K562 treated with DMSO at 1 percent for 48 hours (cell line): ENCODE results near the gene TRIM24. TPM values are rescaled to one million over a fixed set of nuclear protein-coding genes. Genes with fewer than 3 reads are reported as not detected.

Experiments
- total RNA-seq: library from RNA; unstranded; fragments of 300-600 nt; gene quantifications from 2 replicates; pipeline ENCODE4 v1.2.3, GENCODE V29; 2022; ENCODE audit warnings: low replicate concordance; ENCODE audit errors: extremely low read depth

Gene TRIM24
- total RNA-seq, result not detected in 2 replicates

DNA sequence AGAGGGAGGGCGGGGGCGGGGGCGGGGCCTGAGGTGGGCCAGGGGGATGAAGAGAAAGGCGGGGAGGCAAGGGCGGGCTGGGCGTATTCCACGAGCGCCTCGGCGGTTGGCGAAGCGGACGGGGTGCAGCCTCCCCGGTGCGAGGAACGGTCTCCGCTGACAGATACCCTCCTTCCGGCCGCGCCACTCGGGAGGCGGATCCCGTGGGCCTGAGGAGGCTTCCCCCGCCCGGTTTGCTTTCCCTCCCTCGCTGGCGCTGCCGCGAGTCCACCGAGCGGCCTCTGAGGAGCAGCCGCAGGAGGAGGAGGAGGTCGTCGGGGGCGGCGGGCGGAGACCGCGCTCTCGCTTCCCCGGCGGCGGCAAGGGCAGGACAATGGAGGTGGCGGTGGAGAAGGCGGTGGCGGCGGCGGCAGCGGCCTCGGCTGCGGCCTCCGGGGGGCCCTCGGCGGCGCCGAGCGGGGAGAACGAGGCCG lies at the start of gene TRIM24:
Gene TRIM24 (plus strand): TSS at position 84 of the 473 bp plus-strand sequence. CDS start 290 bp downstream, at position 374.

Other genes starting within 250 kb of the TRIM24 start
- not detected in 2 replicates for gene SVOPL, start 241.1 kb downstream of the TRIM24 start, total RNA-seq